ENCODE results near the gene ANXA2.

The ANXA2 gene

DNA sequence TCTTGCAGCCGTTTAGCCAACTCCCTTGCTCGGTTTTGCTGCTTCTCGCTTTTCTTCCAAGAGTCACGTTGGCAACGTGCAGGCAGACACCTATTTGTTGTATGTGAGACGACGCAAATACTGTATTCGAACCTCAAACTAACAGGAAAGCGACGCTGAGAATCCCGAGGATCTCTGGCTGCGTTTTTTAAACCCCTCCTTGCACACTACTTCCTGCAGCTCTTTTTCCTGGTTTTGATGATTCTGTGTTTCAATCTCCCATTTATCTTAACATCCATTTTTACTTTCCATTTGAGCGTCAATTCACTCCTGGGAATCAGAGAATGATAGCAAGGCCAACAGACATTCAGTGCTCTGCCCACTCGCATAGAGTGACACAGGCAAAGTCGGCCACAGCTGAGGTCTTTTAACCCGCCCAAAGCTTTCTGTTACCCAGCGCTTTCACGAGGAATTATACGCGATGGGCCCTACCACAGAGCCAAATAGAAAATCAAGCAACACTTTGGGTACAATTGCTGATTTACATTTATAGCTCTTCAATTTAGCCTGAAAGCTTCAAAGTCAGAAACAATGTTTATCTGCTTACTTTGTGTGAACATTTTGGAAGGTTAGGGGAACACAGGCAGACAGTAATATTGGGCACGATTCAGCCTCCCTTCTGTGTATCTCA, 1.6 kb upstream of the ANXA2 start:
- Histone ChIP-seq H3K27me3 (ENCODE audit: insufficient read depth, low read length, poor library complexity, severe bottlenecking) (no peaks in the 10 kb centered on the region), H3K36me3 (ENCODE audit: insufficient read depth, low read length) (no peaks in the 10 kb centered on the region), H4K20me1 (ENCODE audit: insufficient read depth, low read length, poor library complexity, severe bottlenecking) (peaks cover 11% of the 10 kb centered on the region), H3K9me3 (ENCODE audit: insufficient read depth, low read depth, low read length) (no peaks in the 10 kb centered on the region), H3K9me2 (replicated peaks; ENCODE audit: low read depth, low read length) (no peaks in the 10 kb centered on the region), H3K79me2 (ENCODE audit: insufficient read depth, low read length) (peaks cover 14% of the 10 kb centered on the region; the same call in 1 of the 2 replicates), H3F3A (ENCODE audit: low read depth) (no peaks in the 10 kb centered on the region), H3K9ac (ENCODE audit: low read depth, low read length, poor library complexity, severe bottlenecking) (no peak overlapping the region), H3K4me2 (ENCODE audit: low read depth, low read length, poor library complexity, severe bottlenecking) (peak overlapping the region; percentile 90), H3K4me1 (ENCODE audit: insufficient read depth, low read length, poor library complexity, severe bottlenecking) (peaks cover 25% of the 10 kb centered on the region), H3K4me3 (ENCODE audit: low read length, poor library complexity, severe bottlenecking) (peak overlapping the region; percentile 92), H2AFZ (ENCODE audit: low read length) (peak overlapping the region; percentile 75; the same call in 1 of the 2 replicates)
- TF ChIP-seq, protein P1, sequence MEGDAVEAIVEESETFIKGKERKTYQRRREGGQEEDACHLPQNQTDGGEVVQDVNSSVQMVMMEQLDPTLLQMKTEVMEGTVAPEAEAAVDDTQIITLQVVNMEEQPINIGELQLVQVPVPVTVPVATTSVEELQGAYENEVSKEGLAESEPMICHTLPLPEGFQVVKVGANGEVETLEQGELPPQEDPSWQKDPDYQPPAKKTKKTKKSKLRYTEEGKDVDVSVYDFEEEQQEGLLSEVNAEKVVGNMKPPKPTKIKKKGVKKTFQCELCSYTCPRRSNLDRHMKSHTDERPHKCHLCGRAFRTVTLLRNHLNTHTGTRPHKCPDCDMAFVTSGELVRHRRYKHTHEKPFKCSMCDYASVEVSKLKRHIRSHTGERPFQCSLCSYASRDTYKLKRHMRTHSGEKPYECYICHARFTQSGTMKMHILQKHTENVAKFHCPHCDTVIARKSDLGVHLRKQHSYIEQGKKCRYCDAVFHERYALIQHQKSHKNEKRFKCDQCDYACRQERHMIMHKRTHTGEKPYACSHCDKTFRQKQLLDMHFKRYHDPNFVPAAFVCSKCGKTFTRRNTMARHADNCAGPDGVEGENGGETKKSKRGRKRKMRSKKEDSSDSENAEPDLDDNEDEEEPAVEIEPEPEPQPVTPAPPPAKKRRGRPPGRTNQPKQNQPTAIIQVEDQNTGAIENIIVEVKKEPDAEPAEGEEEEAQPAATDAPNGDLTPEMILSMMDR (conservative IDR thresholded peaks at IDR 0.05; ENCODE audit: low read length) = no peak
- no peak for TF ChIP-seq EZH2phosphoT487 (IDR thresholded peaks at IDR 0.05; ENCODE audit: borderline replicate concordance)

DNA sequence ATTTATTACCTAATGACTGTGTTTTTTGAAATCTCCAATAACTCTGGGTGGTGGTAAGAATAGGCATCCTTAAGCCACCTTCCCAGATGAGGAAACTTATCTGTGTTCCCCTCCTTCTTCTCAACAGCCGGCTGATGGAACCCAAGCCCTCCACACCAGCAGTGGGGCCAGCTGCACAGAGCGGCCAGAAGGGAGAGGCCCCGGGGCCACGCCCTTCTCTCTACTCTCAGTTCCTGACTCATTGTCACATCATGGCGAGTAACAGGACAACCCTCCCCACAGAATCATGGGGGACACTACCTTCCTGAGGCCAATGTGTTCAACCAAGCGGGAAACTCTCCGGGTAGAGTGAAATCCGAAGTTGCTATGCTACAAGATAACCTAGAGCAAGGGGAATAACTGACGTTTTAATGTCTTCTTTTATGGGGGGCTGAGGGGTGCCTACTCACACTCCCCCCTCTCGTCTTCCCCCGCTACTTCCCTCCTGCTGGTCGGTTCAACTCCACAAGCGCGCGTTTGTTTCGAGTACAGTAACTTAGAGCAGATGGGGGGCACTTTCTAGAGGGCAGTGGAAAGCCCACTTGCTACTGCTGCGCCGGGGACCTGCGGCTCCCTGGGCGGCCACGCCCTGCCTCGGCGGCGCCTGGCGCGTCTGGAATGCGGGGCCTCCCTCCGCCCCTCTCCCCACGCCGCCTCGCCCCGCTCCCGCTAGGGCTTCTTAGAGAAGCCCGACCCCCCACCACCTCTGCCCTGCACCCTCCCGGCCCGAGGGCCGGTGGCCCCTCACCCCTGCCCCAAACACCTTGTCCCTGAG, 621 bp downstream of the ANXA2 start:
- no peaks in the 10 kb centered on the region for H3K27me3 ChIP-seq (ENCODE audit: insufficient read depth, low read length, poor library complexity, severe bottlenecking)
- no peaks in the 10 kb centered on the region for H3K36me3 ChIP-seq (ENCODE audit: insufficient read depth, low read length)
- peak overlapping the region; percentile 75 for H2AFZ ChIP-seq (ENCODE audit: low read length)
- peaks cover 14% of the 10 kb centered on the region; the same call in 1 of the 2 replicates for H3K79me2 ChIP-seq (ENCODE audit: insufficient read depth, low read length)
- TF ChIP-seq, protein P1 (conservative IDR thresholded peaks at IDR 0.05; ENCODE audit: low read length) = no peak
- peak overlapping the region; percentile 90 for H3K4me2 ChIP-seq (ENCODE audit: low read depth, low read length, poor library complexity, severe bottlenecking)
- no peaks in the 10 kb centered on the region for H3F3A ChIP-seq (ENCODE audit: low read depth)
- peaks cover 11% of the 10 kb centered on the region for H4K20me1 ChIP-seq (ENCODE audit: insufficient read depth, low read length, poor library complexity, severe bottlenecking)
- peak overlapping the region; percentile 78 for H3K9ac ChIP-seq (ENCODE audit: low read depth, low read length, poor library complexity, severe bottlenecking)
- peaks cover 40% of the 10 kb centered on the region for H3K4me1 ChIP-seq (ENCODE audit: insufficient read depth, low read length, poor library complexity, severe bottlenecking)
- H3K9me3 ChIP-seq (ENCODE audit: insufficient read depth, low read depth, low read length) = no peaks in the 10 kb centered on the region
- no peaks in the 10 kb centered on the region for H3K9me2 ChIP-seq (replicated peaks; ENCODE audit: low read depth, low read length)
- H3K4me3 ChIP-seq (ENCODE audit: low read length, poor library complexity, severe bottlenecking) = peak overlapping the region; percentile 92

DNA sequence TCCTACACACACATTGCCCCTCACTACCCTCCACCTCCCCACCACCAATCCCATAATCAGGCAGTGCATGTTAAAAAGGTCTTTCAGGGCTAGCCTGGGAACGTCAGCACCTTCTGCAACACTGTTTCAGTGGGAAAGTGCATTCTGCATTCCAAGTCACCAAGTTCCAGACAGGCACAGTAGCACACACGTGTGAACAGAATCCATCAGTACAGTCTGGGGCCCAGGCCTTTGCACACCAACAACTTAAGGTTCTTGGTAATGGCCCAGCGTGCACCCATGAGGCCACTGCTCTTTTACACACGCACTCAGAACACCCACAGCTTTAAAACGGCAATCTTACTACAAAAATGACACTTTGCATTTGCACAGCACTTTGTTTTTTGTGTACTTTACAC, 1.2 kb downstream of the ANXA2 start:
- TF ChIP-seq, protein P1 (conservative IDR thresholded peaks at IDR 0.05; ENCODE audit: low read length) = no peak
- no peak for TF ChIP-seq EZH2phosphoT487 (IDR thresholded peaks at IDR 0.05; ENCODE audit: borderline replicate concordance)
- H3K79me2 ChIP-seq (ENCODE audit: insufficient read depth, low read length) = peaks cover 14% of the 10 kb centered on the region; the same call in 1 of the 2 replicates
- H3K9me2 ChIP-seq (replicated peaks; ENCODE audit: low read depth, low read length) = no peaks in the 10 kb centered on the region
- peaks cover 44% of the 10 kb centered on the region for H3K4me1 ChIP-seq (ENCODE audit: insufficient read depth, low read length, poor library complexity, severe bottlenecking)
- H3K36me3 ChIP-seq (ENCODE audit: insufficient read depth, low read length) = no peaks in the 10 kb centered on the region
- no peaks in the 10 kb centered on the region for H3F3A ChIP-seq (ENCODE audit: low read depth)
- no peaks in the 10 kb centered on the region for H3K27me3 ChIP-seq (ENCODE audit: insufficient read depth, low read length, poor library complexity, severe bottlenecking)
- peak overlapping the region; percentile 90 for H3K4me2 ChIP-seq (ENCODE audit: low read depth, low read length, poor library complexity, severe bottlenecking)
- peak overlapping the region; percentile 78 for H3K9ac ChIP-seq (ENCODE audit: low read depth, low read length, poor library complexity, severe bottlenecking)
- peak overlapping the region; percentile 92 for H3K4me3 ChIP-seq (ENCODE audit: low read length, poor library complexity, severe bottlenecking)
- H2AFZ ChIP-seq (ENCODE audit: low read length) = peak overlapping the region; percentile 75; the same call in 1 of the 2 replicates
- no peaks in the 10 kb centered on the region for H3K9me3 ChIP-seq (ENCODE audit: insufficient read depth, low read depth, low read length)
- peaks cover 11% of the 10 kb centered on the region for H4K20me1 ChIP-seq (ENCODE audit: insufficient read depth, low read length, poor library complexity, severe bottlenecking)

Measured in Loucy (cell line).